H1 (cell line): ENCODE results near the gene GAK. TPM values are rescaled to one million over a fixed set of nuclear protein-coding genes. Genes with fewer than 3 reads are reported as not detected.

Source experiments
- CTCF ChIA-PET: fragments of 300-600 bp; sonication (Branson Sonifier 250); formaldehyde crosslinking; loops from one replicate; lab custom pipeline; 2021; ENCODE audit not compliant: partially characterized antibody; lab: Charles Lee
- POLR2A ChIA-PET: fragments of 300-600 bp; sonication (Branson Sonifier 250); formaldehyde crosslinking; loops from one replicate; lab custom pipeline; 2021; ENCODE audit warnings: inconsistent platforms; ENCODE audit not compliant: partially characterized antibody; lab: Charles Lee
- DNase-seq, 2 experiments: peaks; one replicate each; pipeline versions ENCODE4 v3.0.0 to v3.0.0-alpha.2; 2010 to 2022; ENCODE audit warnings: low spot score in 2 of 2, low read depth in 1 of 2, mixed read lengths in 1 of 2
- FAIRE-seq: peaks from 2 replicates; lab custom pipeline; 2011; peaks lifted over from hg19 to GRCh38; lab: Jason Lieb, UNC
- H2AFZ ChIP-seq: 2 replicates; pipeline ENCODE4 v1.8.1; 2012; ENCODE audit warnings: low read length, inconsistent platforms
- H2AK5ac ChIP-seq: 2 replicates; pipeline ENCODE4 v1.6.1; 2013; ENCODE audit warnings: low read depth, low read length
- H2BK120ac ChIP-seq: replicated peaks from 2 replicates; pipeline ENCODE3; 2013; ENCODE audit warnings: low read depth, low read length, inconsistent platforms
- H2BK12ac ChIP-seq: 2 replicates; pipeline ENCODE4 v1.6.1; 2013; ENCODE audit warnings: low read depth, low read length
- H2BK15ac ChIP-seq: 2 replicates; pipeline ENCODE4 v1.6.1; 2013; ENCODE audit warnings: low read length
- H2BK20ac ChIP-seq: 2 replicates; pipeline ENCODE4 v1.6.1; 2013; ENCODE audit warnings: low read length
- H2BK5ac ChIP-seq: 2 replicates; pipeline ENCODE4 v1.6.1; 2013; ENCODE audit warnings: low read depth, low read length
- H3K14ac ChIP-seq: 2 replicates; pipeline ENCODE4 v1.6.1; 2013; ENCODE audit warnings: inconsistent platforms; ENCODE audit not compliant: insufficient read length
- H3K18ac ChIP-seq: 2 replicates; pipeline ENCODE4 v1.6.1; 2013; ENCODE audit warnings: low read length; ENCODE audit errors: extremely low read depth
- H3K23ac ChIP-seq: 2 replicates; pipeline ENCODE4 v1.6.1; 2013; ENCODE audit warnings: inconsistent platforms; ENCODE audit not compliant: insufficient read length
- H3K23me2 ChIP-seq: 2 replicates; pipeline ENCODE4 v1.6.1; 2013; ENCODE audit warnings: low read depth, low read length
- H3K27ac ChIP-seq: 2 replicates; pipeline ENCODE4 v1.6.1; 2011; ENCODE audit warnings: low read depth, low read length, inconsistent platforms
- H3K27me3 ChIP-seq, 4 experiments: replicated peaks in 1 of 4; 1 replicate in 1 of 4; 2 replicates in 3 of 4; pipeline versions ENCODE4 v1.6.1 to v1.8.1; 2011 to 2013; ENCODE audit warnings: low read length in 3 of 4, mild to moderate bottlenecking in 3 of 4, inconsistent platforms in 2 of 4, mixed read lengths in 2 of 4, moderate library complexity in 1 of 4; ENCODE audit not compliant: control insufficient read depth in 3 of 4, insufficient read depth in 3 of 4; ENCODE audit errors: extremely low read depth in 1 of 4
- H3K36me3 ChIP-seq, 4 experiments: 2 replicates each; pipeline versions ENCODE4 v1.6.1 to v1.8.1; 2011 to 2013; ENCODE audit warnings: mild to moderate bottlenecking in 4 of 4, low read length in 3 of 4, moderate library complexity in 2 of 4, control low read depth in 1 of 4, inconsistent platforms in 1 of 4; ENCODE audit not compliant: insufficient read depth in 4 of 4, control insufficient read depth in 2 of 4
- H3K4ac ChIP-seq: replicated peaks from 2 replicates; pipeline ENCODE3; 2013; ENCODE audit warnings: low read length, low read depth, mixed read lengths, inconsistent platforms; ENCODE audit not compliant: insufficient read length
- H3K4me1 ChIP-seq, 4 experiments: replicated peaks in 1 of 4; 1 replicate in 1 of 4; 2 replicates in 3 of 4; pipeline versions ENCODE4 v1.6.1 to v1.8.1; 2011 to 2013; ENCODE audit warnings: low read length in 3 of 4, inconsistent platforms in 2 of 4, mixed read lengths in 1 of 4; ENCODE audit not compliant: insufficient read depth in 4 of 4, control insufficient read depth in 3 of 4
- H3K4me2 ChIP-seq, 2 experiments: 2 replicates each; pipeline versions ENCODE4 v1.6.1 to v1.8.1; 2011 to 2013; ENCODE audit warnings: low read depth in 2 of 2, low read length in 2 of 2, control low read depth in 1 of 2, inconsistent platforms in 1 of 2, mild to moderate bottlenecking in 1 of 2; ENCODE audit not compliant: insufficient read depth in 1 of 2
- H3K4me3 ChIP-seq, 4 experiments: fragments of 200-600, 300-600 bp in 1 of 4; sonication (generic), shearing (Covaris generic), sonication (Bioruptor Twin) in 1 of 4; 2 replicates each; pipeline versions ENCODE4 v1.5.1 to v1.8.1; 2011 to 2016; ENCODE audit warnings: low read length in 4 of 4, low read depth in 3 of 4, control low read depth in 2 of 4, inconsistent platforms in 2 of 4, mild to moderate bottlenecking in 2 of 4, mixed read lengths in 1 of 4, moderate library complexity in 1 of 4; ENCODE audit not compliant: insufficient read depth in 2 of 4; ENCODE audit errors: extremely low read depth in 1 of 4
- H3K56ac ChIP-seq: replicated peaks from 2 replicates; pipeline ENCODE3; 2013; ENCODE audit warnings: low read depth, mild to moderate bottlenecking, mixed read lengths, low read length, inconsistent platforms; ENCODE audit not compliant: insufficient read length
- H3K79me1 ChIP-seq: 2 replicates; pipeline ENCODE4 v1.6.1; 2013; ENCODE audit warnings: low read depth, low read length, control low read depth
- H3K79me2 ChIP-seq, 2 experiments: 2 replicates each; pipeline versions ENCODE4 v1.6.1 to v1.8.1; 2012 to 2013; ENCODE audit warnings: low read length in 2 of 2, mild to moderate bottlenecking in 2 of 2, inconsistent platforms in 1 of 2; ENCODE audit not compliant: insufficient read depth in 2 of 2, control insufficient read depth in 1 of 2
- H3K9ac ChIP-seq, 4 experiments: replicated peaks in 1 of 4; 1 replicate in 1 of 4; 2 replicates in 3 of 4; pipeline versions ENCODE4 v1.6.1 to v1.8.1; 2011 to 2013; ENCODE audit warnings: low read depth in 3 of 4, low read length in 3 of 4, control low read depth in 2 of 4, mild to moderate bottlenecking in 2 of 4, moderate library complexity in 2 of 4, inconsistent platforms in 1 of 4; ENCODE audit errors: extremely low read depth in 1 of 4
- H3K9me3 ChIP-seq, 2 experiments: 2 replicates each; pipeline versions ENCODE4 v1.6.1 to v1.8.1; 2012 to 2013; ENCODE audit warnings: mild to moderate bottlenecking in 2 of 2, moderate library complexity in 2 of 2, control low read depth in 1 of 2, inconsistent platforms in 1 of 2, low read depth in 1 of 2, low read length in 1 of 2, mixed read lengths in 1 of 2; ENCODE audit not compliant: insufficient read depth in 2 of 2
- H4K20me1 ChIP-seq, 2 experiments: replicated peaks in 1 of 2; 2 replicates each; pipeline versions ENCODE3 to v1.8.1; 2011 to 2013; ENCODE audit warnings: inconsistent platforms in 2 of 2, low read length in 2 of 2, mild to moderate bottlenecking in 1 of 2; ENCODE audit not compliant: insufficient read depth in 2 of 2, control insufficient read depth in 1 of 2
- H4K5ac ChIP-seq: 2 replicates; pipeline ENCODE4 v1.6.1; 2013; ENCODE audit warnings: low read length, low read depth, mixed read lengths, inconsistent platforms; ENCODE audit not compliant: insufficient read length
- H4K8ac ChIP-seq: 2 replicates; pipeline ENCODE4 v1.8.0; 2013; ENCODE audit warnings: mild to moderate bottlenecking, moderate library complexity, low read length, inconsistent platforms; ENCODE audit not compliant: insufficient read depth; ENCODE audit errors: extremely low read depth
- H4K91ac ChIP-seq: replicated peaks from 2 replicates; pipeline ENCODE3; 2013; ENCODE audit warnings: low read length, mixed read lengths, inconsistent platforms; ENCODE audit not compliant: insufficient read length
- E2F6 ChIP-seq: IDR thresholded peaks from 2 replicates; pipeline ENCODE4 v1.6.1; 2012; ENCODE audit warnings: inconsistent platforms
- WGBS, 2 experiments: shearing (Covaris generic) in 1 of 2; methylation state at CpG; one replicate each; pipeline versions ENCODE4 v1.1.6 to v1.1.7; 2013 to 2015; ENCODE audit warnings: low lambda C conversion rate in 2 of 2, mixed read lengths in 2 of 2, inconsistent platforms in 1 of 2, low coverage in 1 of 2, missing lambda C conversion rate in 1 of 2; ENCODE audit not compliant: insufficient replicate concordance in 2 of 2, insufficient coverage in 1 of 2, insufficient read length in 1 of 2; ENCODE audit errors: extremely low coverage in 1 of 2, missing lambda C conversion rate in 1 of 2; 5-methylcytosine and 5-hydroxymethylcytosine counted together
- polyA plus RNA-seq, 7 experiments: library from polyadenylated mRNA; depleted of rRNA in 3 of 7; stranded (reverse) in 5 of 7; unstranded in 2 of 7; fragments of >200 nt in 5 of 7; fragments of 200-250 nt in 2 of 7; gene quantifications; 1 replicate in 5 of 7; 2 replicates in 1 of 7; 4 replicates in 1 of 7; pipeline versions ENCODE4 v1.2.1 to v1.2.3, GENCODE V29; 2011 to 2013; ENCODE audit warnings: missing spikeins in 2 of 7, mixed read lengths in 2 of 7
- total RNA-seq: library from RNA; stranded (reverse); fragmentation: NEBNext Ultra II Directional; extraction: Animal tissue kit (Norgen Biotek cat#: 25700); gene quantifications from 2 replicates; pipeline ENCODE4 v1.2.1, GENCODE V29; 2021

The GAK gene
- total and polyA plus RNA-seq, 2 of the 8 experiments (the other 6 are each of a cell fraction or from before 2014, with no cell fraction given) = 31.5 to 70.8 TPM

DNA sequence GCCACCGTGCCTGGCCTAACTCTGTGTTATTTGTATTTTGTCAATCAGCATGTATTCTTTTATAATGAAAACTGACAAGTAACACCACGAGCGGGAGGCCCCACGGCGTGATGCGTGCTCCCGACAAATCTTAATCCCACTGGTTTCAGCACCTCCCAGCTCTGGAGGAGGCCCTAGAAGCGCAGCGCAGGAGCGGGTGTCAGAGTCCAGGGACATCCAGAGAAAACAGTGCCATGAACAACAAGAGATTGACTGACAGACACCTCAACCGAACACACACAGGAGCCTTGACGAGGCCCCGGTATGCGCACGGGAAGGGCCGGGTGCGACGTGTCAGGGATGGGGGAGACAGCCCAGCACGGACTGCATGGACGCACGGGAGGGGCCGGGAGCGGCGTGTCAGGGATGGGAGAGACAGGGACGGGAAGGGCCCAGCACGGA lies 23.0 kb downstream of the GAK start:
- no peak overlapping the region for H2BK20ac ChIP-seq
- H4K5ac ChIP-seq = no peak overlapping the region
- DNase-seq (no peak), FAIRE-seq (no peak)
- peaks cover 8% of the 10 kb centered on the region; the same call in 1 of the 2 replicates for H3K79me1 ChIP-seq
- no peak overlapping the region for H4K91ac ChIP-seq
- peaks cover 0 to 6% of the 10 kb centered on the region in 2 experiments; a peak in 2 of 4 replicates for H3K79me2 ChIP-seq
- H3K9me3 ChIP-seq = peaks cover 0 to 10% of the 10 kb centered on the region in 2 experiments; a peak in 1 of 4 replicates
- H4K20me1 ChIP-seq = peaks cover 6 to 7% of the 10 kb centered on the region in 2 experiments
- ChIA-PET POLR2A (no interaction called here), CTCF (interaction anchor here (1.3 to 2.6 kb wide), 2 partner anchors 12 to 18 kb away, joined by 7 to 9 read pairs; no protein-coding TSS in a partner anchor)
- no peak overlapping the region for H3K4ac ChIP-seq
- H2BK12ac ChIP-seq = no peak overlapping the region
- H3K23me2 ChIP-seq = no peaks in the 10 kb centered on the region
- no peak overlapping the region for H3K23ac ChIP-seq
- H3K18ac ChIP-seq = no peak overlapping the region
- no peak overlapping the region for H3K4me2 ChIP-seq
- H3K4me3 ChIP-seq = no peak overlapping the region
- H4K8ac ChIP-seq = no peak overlapping the region; the same call in none of the 2 replicates
- H3K56ac ChIP-seq = no peak overlapping the region
- H2AK5ac ChIP-seq = no peak overlapping the region
- peaks cover 0 to 8% (median 3%) of the 10 kb centered on the region in 4 experiments; a peak in 3 of 8 replicates for H3K36me3 ChIP-seq
- no peaks in the 10 kb centered on the region for H3K4me1 ChIP-seq
- H3K27me3 ChIP-seq = no peaks in the 10 kb centered on the region; a peak in 1 of 7 replicates
- no peak overlapping the region for H2BK15ac ChIP-seq
- TF ChIP-seq E2F6 = no peak
- H2AFZ ChIP-seq = no peak overlapping the region
- no peak overlapping the region for H2BK120ac ChIP-seq
- H3K14ac ChIP-seq = no peak overlapping the region
- no peak overlapping the region for H3K9ac ChIP-seq
- no peak overlapping the region for H3K27ac ChIP-seq
- H2BK5ac ChIP-seq = no peak overlapping the region
- 94% methylated on average over 26 of the region's 26 CpGs; no CpG with 5 or more reads in 1 of the 2 experiments for WGBS, 2 experiments
